Lower leg skin (tissue), 4 donors: Measurements from ENCODE around the gene ELAPOR2. TPM values are rescaled to one million over a fixed set of nuclear protein-coding genes. Genes with fewer than 3 reads are reported as not detected.

ENCODE experiments used
- DNase-seq, 2 donors: peaks; one replicate each; pipeline ENCODE4 v3.0.0-alpha.2; 2019; ENCODE audit warnings: low spot score in 2 of 2
- H3K4me3 ChIP-seq: fragments of 200-600 bp; sonication (generic); 2 replicates; pipeline ENCODE4 v1.5.1; 2017; ENCODE audit warnings: mild to moderate bottlenecking, low read depth; ENCODE audit not compliant: poor library complexity, severe bottlenecking
- POLR2A ChIP-seq, 2 donors: fragments of 450-650 bp; IDR thresholded peaks; one replicate each; pipeline ENCODE4 v1.6.1; 2016 to 2017; ENCODE audit warnings: antibody characterized with exemption in 2 of 2, mild to moderate bottlenecking in 1 of 2, moderate library complexity in 1 of 2
- WGBS, 2 donors: methylation state at CpG; one replicate each; pipeline ENCODE4 v1.1.5; 2018; 5-methylcytosine and 5-hydroxymethylcytosine counted together
- intact Hi-C: fragments of 100-400 bp; cut with DNase I; formaldehyde crosslinking; loops from one replicate; pipeline ENCODE4 v1.15.0; 2023; ENCODE audit warnings: low total_unique reads
- total RNA-seq, 4 donors: library from RNA; depleted of rRNA; stranded (reverse); fragments of >200 nt; gene quantifications; one replicate each; pipeline ENCODE4 v1.1.0, GENCODE V29; 2016
- TF ChIP-seq, protein P1 (sequence below), 3 donors: fragments of 450-650 bp; IDR thresholded peaks; one replicate each; pipeline ENCODE4 v1.5.1; 2016; ENCODE audit warnings: antibody characterized with exemption in 3 of 3, mild to moderate bottlenecking in 3 of 3, moderate library complexity in 2 of 3

Gene ELAPOR2, protein sequence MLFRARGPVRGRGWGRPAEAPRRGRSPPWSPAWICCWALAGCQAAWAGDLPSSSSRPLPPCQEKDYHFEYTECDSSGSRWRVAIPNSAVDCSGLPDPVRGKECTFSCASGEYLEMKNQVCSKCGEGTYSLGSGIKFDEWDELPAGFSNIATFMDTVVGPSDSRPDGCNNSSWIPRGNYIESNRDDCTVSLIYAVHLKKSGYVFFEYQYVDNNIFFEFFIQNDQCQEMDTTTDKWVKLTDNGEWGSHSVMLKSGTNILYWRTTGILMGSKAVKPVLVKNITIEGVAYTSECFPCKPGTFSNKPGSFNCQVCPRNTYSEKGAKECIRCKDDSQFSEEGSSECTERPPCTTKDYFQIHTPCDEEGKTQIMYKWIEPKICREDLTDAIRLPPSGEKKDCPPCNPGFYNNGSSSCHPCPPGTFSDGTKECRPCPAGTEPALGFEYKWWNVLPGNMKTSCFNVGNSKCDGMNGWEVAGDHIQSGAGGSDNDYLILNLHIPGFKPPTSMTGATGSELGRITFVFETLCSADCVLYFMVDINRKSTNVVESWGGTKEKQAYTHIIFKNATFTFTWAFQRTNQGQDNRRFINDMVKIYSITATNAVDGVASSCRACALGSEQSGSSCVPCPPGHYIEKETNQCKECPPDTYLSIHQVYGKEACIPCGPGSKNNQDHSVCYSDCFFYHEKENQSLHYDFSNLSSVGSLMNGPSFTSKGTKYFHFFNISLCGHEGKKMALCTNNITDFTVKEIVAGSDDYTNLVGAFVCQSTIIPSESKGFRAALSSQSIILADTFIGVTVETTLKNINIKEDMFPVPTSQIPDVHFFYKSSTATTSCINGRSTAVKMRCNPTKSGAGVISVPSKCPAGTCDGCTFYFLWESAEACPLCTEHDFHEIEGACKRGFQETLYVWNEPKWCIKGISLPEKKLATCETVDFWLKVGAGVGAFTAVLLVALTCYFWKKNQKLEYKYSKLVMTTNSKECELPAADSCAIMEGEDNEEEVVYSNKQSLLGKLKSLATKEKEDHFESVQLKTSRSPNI
- total RNA-seq, result 10 to 100 TPM in 1 of 4 donors, 1 to 10 TPM in 3; 2.4 to 11.0 (median 6.1) TPM

GRCh38 chr7:87059525-87060287 lies at the start of gene ELAPOR2:
ELAPOR2 (minus strand) TSS chr7:87059654; CDS start chr7:87059513, 141 bp downstream.
- TF ChIP-seq POLR2A (IDR thresholded peaks at IDR 0.05), result no peak
- TF ChIP-seq, protein P1, sequence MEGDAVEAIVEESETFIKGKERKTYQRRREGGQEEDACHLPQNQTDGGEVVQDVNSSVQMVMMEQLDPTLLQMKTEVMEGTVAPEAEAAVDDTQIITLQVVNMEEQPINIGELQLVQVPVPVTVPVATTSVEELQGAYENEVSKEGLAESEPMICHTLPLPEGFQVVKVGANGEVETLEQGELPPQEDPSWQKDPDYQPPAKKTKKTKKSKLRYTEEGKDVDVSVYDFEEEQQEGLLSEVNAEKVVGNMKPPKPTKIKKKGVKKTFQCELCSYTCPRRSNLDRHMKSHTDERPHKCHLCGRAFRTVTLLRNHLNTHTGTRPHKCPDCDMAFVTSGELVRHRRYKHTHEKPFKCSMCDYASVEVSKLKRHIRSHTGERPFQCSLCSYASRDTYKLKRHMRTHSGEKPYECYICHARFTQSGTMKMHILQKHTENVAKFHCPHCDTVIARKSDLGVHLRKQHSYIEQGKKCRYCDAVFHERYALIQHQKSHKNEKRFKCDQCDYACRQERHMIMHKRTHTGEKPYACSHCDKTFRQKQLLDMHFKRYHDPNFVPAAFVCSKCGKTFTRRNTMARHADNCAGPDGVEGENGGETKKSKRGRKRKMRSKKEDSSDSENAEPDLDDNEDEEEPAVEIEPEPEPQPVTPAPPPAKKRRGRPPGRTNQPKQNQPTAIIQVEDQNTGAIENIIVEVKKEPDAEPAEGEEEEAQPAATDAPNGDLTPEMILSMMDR (IDR thresholded peaks at IDR 0.05), result no peak
- peak; percentile 51 to 95 for DNase-seq
- intact Hi-C loops, result no loop called here
- 2% methylated on average over 12 to 61 of the region's 70 CpGs for WGBS, 2 donors
- H3K4me3 ChIP-seq, result peak within 1 kb of the TSS; percentile 54

DNA sequence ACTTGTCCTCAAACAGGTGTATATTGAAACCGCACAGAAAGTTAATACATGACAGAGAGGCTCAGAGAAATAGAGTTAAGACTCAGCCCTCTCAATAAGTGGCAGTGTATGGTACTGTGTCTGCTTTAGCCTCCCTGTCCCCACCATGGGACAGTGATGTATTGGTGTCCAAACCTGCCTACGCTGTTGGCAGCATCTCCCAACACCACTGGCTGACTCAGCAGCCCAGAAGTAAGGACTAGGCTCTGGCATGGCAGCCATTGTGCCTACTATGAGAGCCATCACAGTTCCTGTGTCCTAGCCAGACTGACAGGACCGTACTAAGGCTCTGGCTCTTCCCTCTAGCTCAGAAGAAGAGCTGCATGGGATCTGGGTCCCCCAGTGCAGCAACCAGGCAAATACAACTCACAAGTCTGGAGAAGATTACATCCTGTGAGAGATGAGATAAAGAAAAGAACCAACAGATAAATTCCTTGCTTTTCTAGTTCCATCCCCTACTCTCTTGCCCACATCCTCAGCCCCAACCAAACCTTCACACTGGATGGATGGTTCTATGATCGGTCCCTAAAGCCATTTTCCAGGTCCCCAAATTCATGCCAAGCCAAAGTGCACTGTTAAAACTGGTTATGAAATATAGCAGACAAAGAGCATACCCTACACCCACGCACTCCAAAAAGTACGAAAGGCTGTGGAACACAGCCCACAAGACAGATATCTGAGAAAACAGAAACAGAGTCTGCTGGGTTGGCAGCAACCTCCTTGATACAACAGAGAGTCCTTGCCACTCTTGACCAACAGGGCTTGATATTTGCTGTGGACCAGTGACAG lies 48.7 kb upstream of the ELAPOR2 start:
- 77 to 84% methylated on average over 6 of the region's 6 CpGs for WGBS, 2 donors
- DNase-seq, result no peak
- intact Hi-C loops, result no loop called here
- no peak for TF ChIP-seq POLR2A (IDR thresholded peaks at IDR 0.05)
- TF ChIP-seq, protein P1 (IDR thresholded peaks at IDR 0.05), result no peak
- H3K4me3 ChIP-seq, result no peak overlapping the region

DNA sequence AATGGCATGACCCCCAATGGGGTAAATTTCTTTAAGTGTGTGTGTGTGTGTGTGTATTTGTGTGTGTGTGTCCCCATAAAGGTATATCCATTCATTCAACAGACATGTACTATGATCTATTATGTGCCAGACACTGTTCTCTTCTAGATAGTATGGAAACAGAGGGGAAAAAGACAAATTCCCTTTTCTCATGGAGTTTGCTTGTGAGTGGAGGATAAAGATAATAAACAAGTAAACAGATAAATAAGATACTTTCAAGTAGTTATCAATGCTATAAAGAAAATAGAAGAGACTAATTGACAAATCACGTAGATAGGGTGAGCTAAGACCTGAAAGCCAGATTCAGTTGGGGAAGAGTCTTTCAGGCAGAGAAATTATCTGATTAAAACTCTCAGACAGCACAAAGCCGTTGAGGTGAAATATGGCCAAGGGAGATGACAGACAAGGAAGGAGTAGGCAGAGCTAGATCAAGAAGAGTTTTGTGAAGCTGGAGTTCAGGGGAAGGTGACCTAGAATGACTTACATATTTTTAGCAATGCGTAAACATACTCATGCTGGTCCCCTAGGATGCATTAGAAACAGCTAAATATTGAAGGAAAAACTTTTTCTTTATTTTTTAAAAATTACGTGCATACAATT lies 47.6 kb upstream of the ELAPOR2 start:
- H3K4me3 ChIP-seq, result no peak overlapping the region
- intact Hi-C loops, result no loop called here
- 52 to 63% methylated on average over 4 of the region's 4 CpGs for WGBS, 2 donors
- no peak for TF ChIP-seq POLR2A (IDR thresholded peaks at IDR 0.05)
- TF ChIP-seq, protein P1 (IDR thresholded peaks at IDR 0.05), result no peak
- DNase-seq, result no peak

DNA sequence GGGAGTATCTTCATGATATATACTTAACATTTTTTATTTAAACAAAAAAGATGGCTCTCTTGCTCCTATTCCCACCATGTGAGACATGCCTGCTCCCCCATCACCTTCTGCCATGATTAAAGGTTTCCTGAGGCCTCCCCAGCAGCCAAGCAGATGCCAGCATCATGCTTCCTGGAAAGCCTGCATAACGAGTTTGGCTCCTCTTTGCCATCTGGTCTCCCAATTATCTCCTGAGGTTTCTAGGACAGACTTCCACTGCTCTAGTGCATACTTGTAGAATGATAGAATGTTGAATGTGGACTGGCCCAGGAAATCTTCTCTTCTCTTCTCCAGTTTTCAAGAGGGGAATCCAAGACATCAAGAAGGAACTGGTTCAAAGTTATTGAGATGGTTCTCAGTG lies 45.9 kb upstream of the ELAPOR2 start:
- TF ChIP-seq, protein P1 (IDR thresholded peaks at IDR 0.05), result no peak
- no peak for TF ChIP-seq POLR2A (IDR thresholded peaks at IDR 0.05)
- 38 to 48% methylated on average over 1 of the region's 1 CpG for WGBS, 2 donors
- no peak overlapping the region for H3K4me3 ChIP-seq
- DNase-seq, result no peak
- intact Hi-C loops, result no loop called here
